K562 (cell line): ENCODE results near the gene PSMB7. TPM values are rescaled to one million over a fixed set of nuclear protein-coding genes. Genes with fewer than 3 reads are reported as not detected.
A peak's percentile ranks its signal among the peaks of the same experiment; 100 is the strongest.

Experiments
- ATF6 ChIP-seq: sonication (generic); formaldehyde crosslinking; IDR thresholded peaks from 2 replicates; pipeline ENCODE4 v1.4.0; 2020; ENCODE audit warnings: mild to moderate bottlenecking, missing genetic modification reagents
- CEBPG ChIP-seq, 3 experiments: fragments of 200-800 bp in 1 of 3; sonication (Bioruptor generic) in 1 of 3; sonication (generic) in 1 of 3; formaldehyde crosslinking in 1 of 3; IDR thresholded peaks in 2 of 3; conservative IDR thresholded peaks in 1 of 3; 2 replicates each; pipeline versions ENCODE4 v1.6.1 to v1.8.0; 2016 to 2022; ENCODE audit warnings: missing compliant biosample characterization in 2 of 3, missing genetic modification characterization in 2 of 3, mild to moderate bottlenecking in 1 of 3, missing genetic modification reagents in 1 of 3
- CHD4 ChIP-seq: fragments of 200-600 bp; sonication (generic); IDR thresholded peaks from 3 replicates; pipeline ENCODE4 v1.6.1; 2012; ENCODE audit warnings: low read depth, mild to moderate bottlenecking, mixed read lengths, low read length, inconsistent platforms; ENCODE audit not compliant: insufficient read depth, insufficient replicate concordance, poor library complexity, severe bottlenecking
- FOXK2 ChIP-seq, 2 experiments: fragments of 450-650 bp; IDR thresholded peaks in 1 of 2; conservative IDR thresholded peaks in 1 of 2; 2 replicates each; pipeline ENCODE4 v1.6.1; 2016; ENCODE audit warnings: low read depth in 2 of 2, mild to moderate bottlenecking in 1 of 2
- MAZ ChIP-seq, 2 experiments: fragments of 450-650 bp in 1 of 2; sonication (generic) in 1 of 2; formaldehyde crosslinking; IDR thresholded peaks in 1 of 2; conservative IDR thresholded peaks in 1 of 2; 2 replicates each; pipeline versions ENCODE4 v1.4.0 to v1.5.0; 2020; ENCODE audit warnings: mild to moderate bottlenecking in 1 of 2, missing genetic modification reagents in 1 of 2
- MBD2 ChIP-seq: sonication (generic); IDR thresholded peaks from 2 replicates; pipeline ENCODE4 v1.6.1; 2016; ENCODE audit warnings: low read depth, borderline replicate concordance
- NR2C2 ChIP-seq, 2 experiments: fragments of 200-800 bp in 1 of 2; sonication (Bioruptor generic) in 1 of 2; sonication (generic) in 1 of 2; formaldehyde crosslinking in 1 of 2; IDR thresholded peaks; 2 replicates each; pipeline versions ENCODE4 v1.6.1 to v1.8.0; 2016 to 2022; ENCODE audit warnings: mild to moderate bottlenecking in 1 of 2, missing compliant biosample characterization in 1 of 2, missing genetic modification characterization in 1 of 2, missing genetic modification reagents in 1 of 2
- PYGO2 ChIP-seq: fragments of 450-650 bp; IDR thresholded peaks from 2 replicates; pipeline ENCODE4 v1.6.1; 2016; ENCODE audit warnings: mild to moderate bottlenecking, missing genetic modification characterization, moderate library complexity, missing compliant biosample characterization
- RB1 ChIP-seq: fragments of 450-650 bp; IDR thresholded peaks from 2 replicates; pipeline ENCODE4 v1.6.1; 2017; ENCODE audit warnings: low read depth, mild to moderate bottlenecking
- RBM14 ChIP-seq: fragments of 200-400 bp; formaldehyde crosslinking; IDR thresholded peaks from 2 replicates; pipeline ENCODE4 v1.6.1; 2018; ENCODE audit warnings: low read depth, mild to moderate bottlenecking, low read length, moderate library complexity, borderline replicate concordance; ENCODE audit not compliant: insufficient read depth
- TRIM25 ChIP-seq: fragments of 450-650 bp; IDR thresholded peaks from 2 replicates; pipeline ENCODE4 v1.7.0; 2016; ENCODE audit warnings: borderline replicate concordance
- ZBTB1 ChIP-seq: sonication (generic); formaldehyde crosslinking; IDR thresholded peaks from 2 replicates; pipeline ENCODE4 v1.8.1; 2023; ENCODE audit warnings: missing genetic modification reagents, low read depth, mild to moderate bottlenecking, borderline replicate concordance
- ZNF347 ChIP-seq: fragments of 450-650 bp; formaldehyde crosslinking; IDR thresholded peaks from 2 replicates; pipeline ENCODE4 v1.4.0; 2020; ENCODE audit warnings: low read depth, mild to moderate bottlenecking, moderate library complexity
- ZNF76 ChIP-seq: fragments of 250-450 bp; sonication (Bioruptor Pico); IDR thresholded peaks from 2 replicates; pipeline ENCODE4 v1.4.0; 2020; ENCODE audit warnings: mild to moderate bottlenecking, moderate library complexity, borderline replicate concordance
- ZNF778 ChIP-seq: fragments of 450-650 bp; formaldehyde crosslinking; IDR thresholded peaks from 2 replicates; pipeline ENCODE4 v1.4.0; 2020; ENCODE audit warnings: mild to moderate bottlenecking, moderate library complexity
- polyA plus RNA-seq, 8 experiments: library from polyadenylated mRNA; depleted of rRNA in 4 of 8; stranded (reverse) in 5 of 8; unstranded in 3 of 8; fragments of >200 nt; fragmentation: Nextera tagmentation in 2 of 8; fragmentation: Illumina TruSeq in 1 of 8; extraction: Ambion mirVana in 2 of 8; extraction: Trizol in 1 of 8; gene quantifications; 2 replicates each; pipeline versions ENCODE4 v1.2.1 to v1.2.3, GENCODE V29; 2011 to 2014; ENCODE audit warnings: inconsistent platforms in 1 of 8, missing spikeins in 1 of 8
- total RNA-seq, 7 experiments: library from RNA; depleted of rRNA in 6 of 7; stranded (reverse); fragments of >200 nt in 6 of 7; fragmentation: Illumina TruSeq in 2 of 7; extraction: Trizol in 2 of 7; gene quantifications; 2 replicates each; pipeline versions ENCODE4 v1.2.1 to v1.2.3, GENCODE V29; 2011 to 2021; ENCODE audit warnings: low replicate concordance in 1 of 7
- TF ChIP-seq, protein P1 (sequence below): fragments of 250-450 bp; sonication (Bioruptor Pico); IDR thresholded peaks from 2 replicates; pipeline ENCODE4 v1.5.0; 2021; ENCODE audit warnings: mild to moderate bottlenecking, borderline replicate concordance
- TF ChIP-seq, protein P2 (sequence below): sonication (generic); formaldehyde crosslinking; IDR thresholded peaks from 2 replicates; pipeline ENCODE4 v1.8.0; 2022; ENCODE audit warnings: mild to moderate bottlenecking, missing genetic modification reagents

Gene PSMB7
- total and polyA plus RNA-seq, 9 of the 15 experiments (the other 6 are each of a cell fraction or from before 2014, with no cell fraction given): 321 to 978 (median 407) TPM

DNA sequence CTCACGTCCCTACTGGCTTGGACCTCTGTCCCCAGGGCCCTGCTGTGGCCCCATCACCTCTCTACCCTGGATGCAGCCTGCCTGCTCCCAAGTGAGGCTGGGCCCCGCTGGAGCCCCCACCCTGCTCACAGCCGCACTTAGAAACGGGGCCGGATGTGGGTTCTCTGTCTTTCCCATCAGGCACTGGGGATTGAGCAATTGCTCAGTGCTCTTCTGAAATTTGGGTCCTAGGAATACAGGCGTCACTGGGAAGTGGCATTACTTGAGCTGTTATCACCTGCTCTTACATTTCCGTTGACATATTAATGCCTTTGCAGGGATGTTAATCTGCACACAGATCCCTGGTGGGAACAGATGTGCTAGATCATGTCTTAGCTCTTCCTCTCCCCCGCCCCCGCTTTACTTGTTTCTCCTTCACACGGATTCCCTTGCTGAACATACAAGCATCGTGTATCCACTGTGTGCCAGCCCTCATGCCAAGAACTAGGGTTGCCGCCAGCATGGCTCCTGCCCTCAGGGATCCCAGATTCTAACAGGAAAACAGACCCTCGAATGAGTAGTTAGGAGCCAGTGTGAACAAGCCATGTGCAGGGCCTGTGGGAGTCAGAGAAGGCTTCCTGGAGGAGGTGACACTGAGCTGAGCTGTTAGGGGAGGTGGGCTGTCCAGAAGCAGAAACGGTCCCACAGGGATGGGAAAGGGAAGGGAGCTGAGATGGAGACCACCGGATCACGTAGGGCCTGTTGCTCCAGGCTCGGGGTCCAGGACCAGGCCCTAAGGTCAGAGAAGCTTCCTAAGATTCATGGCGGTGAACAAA, 92.4 kb downstream of the PSMB7 start (continued):
- no peak for TF ChIP-seq NR2C2 (CRISPR knock-in tag; IDR thresholded peaks at IDR 0.05)
- no peak; the same call in 1 of the 2 replicates for TF ChIP-seq NR2C2 (tag; IDR thresholded peaks at IDR 0.05)
- peak; percentile 7 to 45; a peak in 2 of 4 replicates for TF ChIP-seq MAZ (CRISPR knock-in tag; conservative IDR thresholded peaks at IDR 0.05 in 1 of 2, IDR thresholded peaks at IDR 0.05 in 1 of 2)
- TF ChIP-seq MBD2: peak; percentile 39; the same call in 1 of the 2 replicates
- TF ChIP-seq ZNF76 (CRISPR knock-in tag): no peak
- TF ChIP-seq FOXK2 (conservative IDR thresholded peaks at IDR 0.05 in 1 of 2, IDR thresholded peaks at IDR 0.05 in 1 of 2; ENCODE audit: low read depth in 2 of 2): no peak
- peak; percentile 85 for TF ChIP-seq CEBPG (CRISPR knock-in tag; IDR thresholded peaks at IDR 0.05)
- peak; percentile 85 to 96 for TF ChIP-seq CEBPG (tag; conservative IDR thresholded peaks at IDR 0.05 in 1 of 2, IDR thresholded peaks at IDR 0.05 in 1 of 2)
- TF ChIP-seq CHD4: no peak
- TF ChIP-seq RBM14: no peak
- TF ChIP-seq, protein P1, sequence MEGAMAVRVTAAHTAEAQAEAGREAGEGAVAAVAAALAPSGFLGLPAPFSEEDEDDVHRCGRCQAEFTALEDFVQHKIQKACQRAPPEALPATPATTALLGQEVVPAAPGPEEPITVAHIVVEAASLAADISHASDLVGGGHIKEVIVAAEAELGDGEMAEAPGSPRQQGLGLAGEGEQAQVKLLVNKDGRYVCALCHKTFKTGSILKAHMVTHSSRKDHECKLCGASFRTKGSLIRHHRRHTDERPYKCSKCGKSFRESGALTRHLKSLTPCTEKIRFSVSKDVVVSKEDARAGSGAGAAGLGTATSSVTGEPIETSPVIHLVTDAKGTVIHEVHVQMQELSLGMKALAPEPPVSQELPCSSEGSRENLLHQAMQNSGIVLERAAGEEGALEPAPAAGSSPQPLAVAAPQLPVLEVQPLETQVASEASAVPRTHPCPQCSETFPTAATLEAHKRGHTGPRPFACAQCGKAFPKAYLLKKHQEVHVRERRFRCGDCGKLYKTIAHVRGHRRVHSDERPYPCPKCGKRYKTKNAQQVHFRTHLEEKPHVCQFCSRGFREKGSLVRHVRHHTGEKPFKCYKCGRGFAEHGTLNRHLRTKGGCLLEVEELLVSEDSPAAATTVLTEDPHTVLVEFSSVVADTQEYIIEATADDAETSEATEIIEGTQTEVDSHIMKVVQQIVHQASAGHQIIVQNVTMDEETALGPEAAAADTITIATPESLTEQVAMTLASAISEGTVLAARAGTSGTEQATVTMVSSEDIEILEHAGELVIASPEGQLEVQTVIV (CRISPR knock-in tag): no peak
- no peak for TF ChIP-seq ZNF778 (CRISPR knock-in tag)
- TF ChIP-seq, protein P2, sequence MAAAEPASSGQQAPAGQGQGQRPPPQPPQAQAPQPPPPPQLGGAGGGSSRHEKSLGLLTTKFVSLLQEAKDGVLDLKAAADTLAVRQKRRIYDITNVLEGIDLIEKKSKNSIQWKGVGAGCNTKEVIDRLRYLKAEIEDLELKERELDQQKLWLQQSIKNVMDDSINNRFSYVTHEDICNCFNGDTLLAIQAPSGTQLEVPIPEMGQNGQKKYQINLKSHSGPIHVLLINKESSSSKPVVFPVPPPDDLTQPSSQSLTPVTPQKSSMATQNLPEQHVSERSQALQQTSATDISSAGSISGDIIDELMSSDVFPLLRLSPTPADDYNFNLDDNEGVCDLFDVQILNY (CRISPR knock-in tag): no peak
- TF ChIP-seq ZBTB1 (CRISPR knock-in tag): no peak
- TF ChIP-seq ZNF347 (CRISPR knock-in tag): no peak
- TF ChIP-seq RB1: no peak
- TF ChIP-seq ATF6 (CRISPR knock-in tag): no peak
- TF ChIP-seq TRIM25: no peak
- TF ChIP-seq PYGO2 (tag): no peak
